GM21367 (cell line): ENCODE data around the gene ARHGAP1.

ENCODE experiments used
- ATAC-seq: cut with Tn5 transposase; IDR thresholded peaks from one replicate; pipeline ENCODE4 v1.9.1; 2021; ENCODE audit not compliant: unreplicated experiment

ARHGAP1 gene

DNA sequence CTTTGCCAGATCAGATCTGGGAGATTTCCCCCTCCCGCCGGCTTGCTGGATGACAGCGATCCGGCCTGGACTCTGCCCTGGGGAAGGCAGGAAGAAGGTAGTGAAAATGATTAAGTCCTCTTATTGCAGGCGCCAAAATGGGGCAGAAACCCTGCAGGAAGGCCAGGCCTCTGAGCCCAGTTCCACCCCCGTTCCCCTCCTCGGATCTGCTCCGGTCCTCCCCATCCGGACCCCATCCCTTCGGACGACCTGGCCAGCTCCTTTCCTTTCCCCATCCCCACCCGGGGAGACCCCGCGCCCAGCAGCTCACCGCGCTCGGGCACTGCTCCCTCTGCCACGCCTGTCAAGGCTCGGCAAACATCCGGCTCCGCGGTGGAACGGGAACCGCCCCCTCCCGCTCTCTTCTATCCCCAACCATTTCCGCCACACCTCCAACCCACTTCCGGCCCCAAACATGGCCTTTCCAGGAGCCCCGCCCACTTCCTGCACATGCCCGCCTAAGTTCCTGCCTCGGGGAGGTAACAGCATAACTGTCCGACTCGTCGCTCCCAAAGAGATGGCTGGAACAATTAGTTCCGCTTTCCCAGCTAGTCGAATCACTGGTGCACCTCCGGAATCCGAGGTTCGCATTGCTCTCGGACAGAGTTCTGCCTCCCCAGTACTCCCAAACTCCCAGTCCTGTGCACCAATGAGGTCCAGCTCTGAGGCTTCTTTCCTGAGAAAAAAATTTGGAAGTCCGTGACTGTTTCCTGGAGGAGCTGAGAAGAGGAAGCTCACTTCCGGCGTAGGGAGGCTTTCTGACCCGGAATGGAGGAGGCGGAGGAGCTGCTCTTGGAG lies at the start of gene ARHGAP1, which contains the start of gene ZNF408:
Gene ARHGAP1 (minus strand): TSS at position 379 of the 837 bp plus-strand sequence. CDS start 4,512 bp downstream, outside the sequence.
Gene ZNF408 (plus strand): TSS at position 791 of the 837 bp plus-strand sequence. CDS start 17 bp downstream, at position 808.
- ATAC-seq = peak; percentile 87

DNA sequence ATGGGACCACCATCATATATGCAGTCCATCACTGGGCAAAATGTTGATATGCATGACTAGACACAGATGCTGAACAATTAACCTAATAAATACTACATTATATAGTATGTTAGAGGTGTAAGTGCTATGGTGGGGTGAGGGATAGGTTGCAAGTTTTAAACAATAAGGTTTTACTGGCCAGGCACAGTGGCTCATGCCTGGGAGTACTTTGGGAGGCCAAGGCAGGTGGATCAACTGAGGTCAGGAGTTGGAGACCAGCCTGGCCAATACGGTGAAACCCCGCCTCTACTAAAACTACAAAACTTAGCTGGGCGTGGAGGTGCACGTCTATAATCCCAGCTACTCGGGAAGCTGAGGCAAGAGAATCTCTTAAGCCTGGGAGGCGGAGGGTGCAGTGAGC lies 46.7 kb upstream of the ARHGAP1 start:
- no peak for ATAC-seq

DNA sequence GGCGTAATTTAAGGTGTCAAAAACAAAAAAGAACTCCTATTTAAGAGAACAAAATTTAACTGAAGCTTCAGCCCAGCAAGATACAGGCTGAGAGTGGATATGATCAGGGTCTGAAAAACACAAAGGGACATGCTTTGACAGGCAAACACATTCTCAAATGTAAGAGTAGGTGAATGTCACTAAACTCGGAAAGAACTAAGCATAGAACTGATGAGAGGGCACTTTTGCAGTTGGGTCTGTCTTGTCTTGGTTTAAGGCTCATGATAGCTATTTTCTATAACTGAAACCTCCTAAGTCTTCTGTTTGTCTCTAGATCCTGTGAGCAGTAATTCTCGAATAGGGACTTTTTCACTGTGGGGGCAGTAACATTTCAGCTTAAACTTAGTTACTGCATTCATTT lies 45.6 kb upstream of the ARHGAP1 start:
- ATAC-seq = no peak

DNA sequence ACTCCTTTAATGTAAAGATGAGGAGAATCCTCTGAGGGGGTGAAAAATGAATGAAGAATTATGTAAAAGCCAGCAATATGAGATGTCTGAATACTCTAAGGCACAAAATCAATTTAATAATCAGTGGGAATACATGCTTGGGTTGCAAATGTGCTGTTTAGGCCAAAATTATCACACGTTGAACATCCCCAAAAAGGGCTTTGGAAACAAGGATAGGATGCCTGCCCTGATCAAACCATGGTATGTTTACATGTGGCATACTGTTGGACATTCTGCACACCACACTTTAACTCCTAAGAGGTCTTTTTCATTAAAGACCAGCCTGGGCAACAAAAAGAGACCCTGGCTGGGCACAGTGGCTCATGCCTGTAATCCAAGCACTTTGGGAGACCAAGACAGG lies 44.9 kb upstream of the ARHGAP1 start:
- no peak for ATAC-seq

DNA sequence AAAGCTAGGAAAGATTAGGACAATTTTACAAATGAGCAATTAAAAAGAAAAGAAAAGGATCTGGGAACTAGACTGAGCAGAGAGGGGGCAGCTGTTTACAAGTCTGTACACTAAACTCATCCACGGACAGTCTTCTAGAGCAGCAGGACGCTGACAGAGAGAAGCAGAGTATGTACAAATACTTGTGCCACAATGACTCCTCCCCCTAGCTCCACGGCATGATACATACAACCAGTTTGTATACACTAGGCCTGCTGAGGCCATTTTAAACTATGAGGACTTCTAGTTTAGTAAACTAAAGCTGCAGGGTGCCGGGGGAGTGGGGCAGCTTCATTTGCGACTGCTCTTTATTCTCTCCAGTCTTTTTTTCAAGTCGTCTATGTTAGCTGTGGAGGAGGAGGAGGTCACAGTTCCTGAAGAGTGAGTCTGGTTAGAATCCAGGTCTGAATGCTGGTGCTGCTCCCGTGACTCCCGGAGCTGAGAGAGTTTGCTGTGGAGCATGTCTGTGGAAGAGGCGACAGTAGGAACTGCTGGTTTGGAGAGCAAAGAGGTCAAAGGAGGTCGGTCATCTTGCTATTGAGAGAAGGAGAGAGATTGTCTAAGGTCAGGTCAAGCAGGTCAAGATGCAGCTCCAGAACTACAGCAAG lies 43.4 kb upstream of the ARHGAP1 start:
- ATAC-seq = no peak

DNA sequence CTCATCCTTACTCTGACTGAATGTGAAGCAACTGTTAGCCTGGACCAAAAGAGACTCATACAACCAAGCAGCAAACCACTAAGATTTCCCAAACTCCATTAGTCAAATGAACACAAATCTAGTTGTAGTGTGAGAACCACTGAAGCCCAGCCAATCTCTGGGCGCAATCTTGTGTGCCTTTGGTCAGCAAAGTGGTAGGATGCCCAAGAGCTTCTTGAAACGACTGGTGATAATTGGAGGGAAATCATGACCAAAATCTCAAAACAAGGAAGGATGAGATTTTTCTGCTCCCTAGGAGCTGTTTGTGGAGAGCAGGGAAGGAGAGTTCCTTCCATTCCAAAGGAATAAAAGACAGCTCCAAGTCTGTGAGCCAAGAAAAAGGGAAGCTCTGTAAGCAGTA lies 42.6 kb upstream of the ARHGAP1 start:
- no peak for ATAC-seq

DNA sequence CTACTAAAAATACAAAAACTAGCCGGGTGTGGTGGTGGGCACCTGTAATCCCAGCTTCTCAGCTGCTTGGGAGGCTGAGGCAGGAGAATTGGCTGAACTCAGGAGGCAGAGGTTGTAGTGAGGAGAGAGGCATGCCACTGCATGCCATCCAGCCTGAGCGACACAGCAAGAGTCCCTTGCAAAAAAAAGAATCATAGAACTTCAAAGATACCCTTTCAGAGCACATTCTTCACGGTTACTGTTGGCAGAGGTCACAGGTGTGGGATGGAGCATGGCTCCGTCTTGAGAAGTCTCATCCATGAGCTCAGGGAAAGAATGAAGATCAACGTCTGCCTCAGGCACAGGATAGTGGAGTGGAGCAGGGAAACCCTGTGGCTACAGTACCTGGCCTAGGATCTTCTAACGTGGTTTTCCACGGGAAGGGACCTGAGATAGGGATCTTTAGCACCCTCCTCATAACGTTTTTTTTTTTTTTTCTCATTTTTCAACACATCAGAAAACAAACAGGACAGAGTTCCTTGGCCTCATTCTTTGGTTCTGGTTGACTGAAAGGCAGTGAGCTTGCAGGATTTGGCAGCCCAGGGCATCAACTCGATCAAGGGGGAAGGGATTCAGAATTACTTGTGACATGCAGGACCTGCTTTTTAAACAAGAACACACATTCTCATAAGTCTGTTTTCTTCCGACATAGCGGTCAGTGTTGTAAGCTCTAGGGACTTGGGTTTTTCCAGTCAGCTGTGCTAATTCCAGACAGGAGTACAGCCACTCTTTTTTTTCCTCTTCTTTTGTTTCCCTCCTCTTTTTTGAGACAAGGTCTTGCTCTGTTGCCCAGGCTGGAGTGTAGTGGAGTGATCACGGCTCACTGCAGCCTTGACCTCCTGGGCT lies 41.4 kb upstream of the ARHGAP1 start:
- no peak for ATAC-seq

DNA sequence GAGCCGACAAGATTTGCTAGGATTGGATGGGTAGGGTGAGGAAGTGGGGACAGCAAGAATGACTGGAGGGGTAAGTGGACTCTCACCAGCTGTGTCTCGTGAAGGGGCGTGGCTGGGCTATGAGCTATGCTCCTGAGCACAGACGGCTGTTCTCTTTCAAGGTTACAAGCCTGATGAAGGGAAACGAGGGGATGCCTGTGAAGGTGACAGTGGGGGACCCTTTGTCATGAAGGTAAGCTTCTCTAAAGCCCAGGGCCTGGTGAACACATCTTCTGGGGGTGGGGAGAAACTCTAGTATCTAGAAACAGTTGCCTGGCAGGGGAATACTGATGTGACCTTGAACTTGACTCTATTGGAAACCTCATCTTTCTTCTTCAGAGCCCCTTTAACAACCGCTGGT lies 38.5 kb upstream of the ARHGAP1 start:
- ATAC-seq = no peak

DNA sequence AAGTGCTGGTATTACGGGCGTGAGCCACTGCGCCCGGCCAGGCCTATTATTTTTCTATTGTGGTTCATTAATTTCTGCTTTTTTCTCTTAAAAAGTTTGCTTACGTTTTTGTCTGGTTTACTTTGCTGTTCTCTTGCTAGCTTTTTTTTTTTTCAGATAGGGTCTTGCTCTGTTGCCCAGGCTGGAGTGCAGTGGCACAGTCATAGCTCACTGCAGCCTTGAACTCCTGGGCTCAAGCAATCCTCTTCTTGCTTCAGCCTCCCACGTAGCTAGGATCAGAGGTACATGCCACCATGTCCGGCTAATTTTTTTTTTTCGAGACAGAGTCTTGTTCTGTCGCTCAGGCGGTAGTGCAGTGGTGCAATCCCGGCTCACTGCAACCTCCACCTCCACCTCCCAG lies 37.3 kb upstream of the ARHGAP1 start:
- no peak for ATAC-seq

DNA sequence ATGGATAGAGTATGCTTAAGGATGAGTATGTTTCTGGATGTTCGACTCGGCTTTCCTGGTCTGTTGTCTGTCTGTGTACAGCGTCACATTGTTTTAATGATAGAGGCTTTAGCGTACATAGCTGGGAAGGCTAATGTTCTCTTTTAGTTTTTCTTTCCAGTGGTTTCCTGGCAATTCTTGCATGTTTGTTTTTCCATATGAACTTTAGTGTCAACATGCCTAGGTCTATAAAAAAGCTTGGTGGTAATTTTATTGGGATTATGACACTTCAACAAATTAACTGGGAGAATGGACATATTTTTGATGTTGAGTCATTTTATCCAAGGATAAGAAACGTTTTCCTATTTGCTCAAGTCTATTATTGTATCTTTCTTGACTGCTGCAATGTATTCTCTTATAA lies 36.2 kb upstream of the ARHGAP1 start:
- ATAC-seq = no peak

DNA sequence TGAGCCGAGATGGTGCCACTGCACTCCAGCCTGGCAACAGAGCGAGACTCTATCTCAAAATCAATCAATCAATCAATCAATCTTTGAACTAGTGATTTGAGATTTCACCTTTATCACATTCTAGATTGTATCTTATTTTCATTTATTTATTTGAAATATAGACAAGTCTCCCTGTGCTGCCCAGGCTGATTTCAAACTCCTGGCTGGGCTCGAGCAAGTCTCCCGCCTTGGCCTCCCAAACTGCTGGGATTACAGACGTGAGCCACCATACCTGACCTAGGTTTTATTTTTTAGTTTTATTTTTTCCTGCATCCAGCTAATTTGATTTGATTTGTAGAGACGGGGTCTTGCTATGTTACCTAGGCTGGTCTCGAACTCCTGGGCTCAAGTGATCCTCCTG lies 35.7 kb upstream of the ARHGAP1 start:
- ATAC-seq = no peak

DNA sequence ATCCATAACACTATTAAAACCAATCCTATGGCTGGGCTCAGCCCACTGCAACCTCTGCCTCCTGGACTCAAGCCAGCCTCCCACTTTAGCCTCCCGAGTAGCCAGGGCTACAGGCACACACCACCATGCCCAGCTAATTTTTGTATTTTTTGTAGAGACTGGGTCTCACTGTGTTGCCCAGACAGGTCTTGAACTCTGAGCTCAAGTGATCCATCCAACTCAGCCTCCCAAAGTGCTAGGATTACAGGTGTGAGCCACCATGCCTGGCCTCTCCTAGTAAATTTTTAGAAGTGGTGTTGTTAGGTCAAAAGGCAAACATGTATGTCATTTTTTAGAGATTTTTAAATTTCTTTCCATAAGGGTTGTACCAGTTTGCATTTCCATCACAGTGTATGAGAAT lies 32.8 kb upstream of the ARHGAP1 start:
- ATAC-seq = no peak

DNA sequence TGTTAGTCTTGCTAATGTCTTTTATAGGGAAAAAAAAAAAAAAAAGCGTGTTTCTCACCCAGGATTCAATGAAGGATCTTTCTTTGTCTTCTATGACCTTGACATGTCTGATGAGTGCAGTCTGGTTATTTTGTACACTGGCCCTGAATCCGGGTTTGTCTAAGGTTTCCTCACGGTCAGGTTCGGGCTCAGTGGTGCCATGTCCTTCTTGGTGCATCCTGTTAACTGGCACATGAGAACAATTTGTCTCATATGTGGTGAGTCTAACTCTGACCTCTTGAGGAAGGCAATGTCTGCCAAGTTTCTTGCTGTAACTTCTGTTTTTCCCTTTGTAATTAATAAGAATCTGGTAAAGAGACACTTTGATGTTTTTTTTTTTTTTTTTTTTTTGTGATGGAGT lies 31.1 kb upstream of the ARHGAP1 start:
- ATAC-seq = no peak

DNA sequence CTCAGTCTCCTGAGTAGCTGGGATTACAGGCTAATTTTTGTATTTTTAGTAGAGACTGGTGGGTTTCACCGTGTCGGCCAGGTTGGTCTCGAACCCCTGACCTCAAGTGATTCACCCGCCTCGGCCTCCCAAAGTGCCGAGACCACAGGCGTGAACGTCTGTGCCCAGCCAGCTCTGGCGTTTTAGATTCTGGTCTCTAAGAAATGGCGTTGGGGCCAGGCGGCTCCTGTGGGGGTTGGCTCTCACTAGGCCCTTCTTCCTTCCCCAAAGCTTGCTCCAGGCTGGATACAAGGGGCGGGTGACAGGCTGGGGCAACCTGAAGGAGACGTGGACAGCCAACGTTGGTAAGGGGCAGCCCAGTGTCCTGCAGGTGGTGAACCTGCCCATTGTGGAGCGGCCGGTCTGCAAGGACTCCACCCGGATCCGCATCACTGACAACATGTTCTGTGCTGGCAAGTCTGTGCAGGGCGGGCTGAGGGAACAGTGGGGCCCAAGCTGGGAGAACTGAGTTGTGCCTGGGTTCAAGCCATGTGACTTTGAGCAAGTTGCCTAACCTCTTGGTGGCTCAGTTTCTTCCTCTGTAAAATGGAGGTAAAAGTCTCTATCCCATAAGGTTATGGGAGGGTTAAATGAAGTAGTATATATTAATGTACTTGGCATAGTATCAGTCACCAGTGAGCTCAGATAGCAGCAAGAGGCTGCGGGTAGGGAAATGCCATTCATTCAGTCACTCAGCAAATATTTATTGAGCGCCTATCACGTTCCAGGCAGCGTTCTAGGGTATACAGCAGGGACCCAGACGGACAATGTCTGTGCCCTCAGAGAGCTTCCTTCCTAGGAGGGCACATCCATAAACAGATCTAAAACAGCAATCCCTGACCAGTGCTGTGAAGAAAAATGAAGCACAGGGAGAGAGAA lies 28.9 kb upstream of the ARHGAP1 start:
- no peak for ATAC-seq

DNA sequence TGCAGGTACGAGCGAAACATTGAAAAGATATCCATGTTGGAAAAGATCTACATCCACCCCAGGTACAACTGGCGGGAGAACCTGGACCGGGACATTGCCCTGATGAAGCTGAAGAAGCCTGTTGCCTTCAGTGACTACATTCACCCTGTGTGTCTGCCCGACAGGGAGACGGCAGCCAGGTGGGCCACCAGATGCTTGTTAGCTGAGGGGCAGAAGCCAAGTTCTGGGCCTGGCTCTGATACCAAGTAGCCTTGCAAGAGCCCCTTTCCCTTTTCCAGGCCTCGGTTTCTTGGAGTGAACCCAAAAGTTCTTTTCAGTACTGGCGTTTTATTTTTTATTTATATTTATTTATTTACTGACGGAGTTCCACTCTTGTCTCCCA lies 28.2 kb upstream of the ARHGAP1 start:
- ATAC-seq = no peak

DNA sequence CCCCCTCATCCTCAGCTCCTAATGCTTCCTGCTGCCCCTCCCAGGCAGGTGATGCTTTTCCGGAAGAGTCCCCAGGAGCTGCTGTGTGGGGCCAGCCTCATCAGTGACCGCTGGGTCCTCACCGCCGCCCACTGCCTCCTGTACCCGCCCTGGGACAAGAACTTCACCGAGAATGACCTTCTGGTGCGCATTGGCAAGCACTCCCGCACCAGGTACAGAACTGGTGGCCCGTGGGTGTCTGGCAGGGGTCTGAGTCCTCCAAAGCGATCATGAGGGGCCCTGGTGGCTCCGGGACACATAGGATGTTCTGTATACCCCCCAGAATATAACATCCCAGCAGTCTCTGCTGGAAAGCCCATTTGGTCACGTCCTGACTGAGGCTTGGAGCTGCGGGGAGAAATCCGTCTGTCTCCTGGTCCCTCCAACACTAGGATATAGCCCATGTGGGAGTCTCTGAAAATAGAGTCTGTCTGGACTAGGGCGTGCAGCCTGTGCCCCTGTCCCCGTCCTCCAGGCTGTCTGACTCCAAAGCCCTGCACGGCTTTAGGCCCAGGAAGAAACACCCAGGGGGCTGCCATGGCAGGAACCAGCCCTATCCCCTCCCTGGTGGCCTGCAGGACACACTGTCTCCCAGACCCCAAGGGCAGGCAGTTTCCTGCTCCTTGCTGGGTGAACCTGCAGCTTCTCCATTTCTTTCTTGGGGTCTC lies 27.7 kb upstream of the ARHGAP1 start:
- no peak for ATAC-seq

DNA sequence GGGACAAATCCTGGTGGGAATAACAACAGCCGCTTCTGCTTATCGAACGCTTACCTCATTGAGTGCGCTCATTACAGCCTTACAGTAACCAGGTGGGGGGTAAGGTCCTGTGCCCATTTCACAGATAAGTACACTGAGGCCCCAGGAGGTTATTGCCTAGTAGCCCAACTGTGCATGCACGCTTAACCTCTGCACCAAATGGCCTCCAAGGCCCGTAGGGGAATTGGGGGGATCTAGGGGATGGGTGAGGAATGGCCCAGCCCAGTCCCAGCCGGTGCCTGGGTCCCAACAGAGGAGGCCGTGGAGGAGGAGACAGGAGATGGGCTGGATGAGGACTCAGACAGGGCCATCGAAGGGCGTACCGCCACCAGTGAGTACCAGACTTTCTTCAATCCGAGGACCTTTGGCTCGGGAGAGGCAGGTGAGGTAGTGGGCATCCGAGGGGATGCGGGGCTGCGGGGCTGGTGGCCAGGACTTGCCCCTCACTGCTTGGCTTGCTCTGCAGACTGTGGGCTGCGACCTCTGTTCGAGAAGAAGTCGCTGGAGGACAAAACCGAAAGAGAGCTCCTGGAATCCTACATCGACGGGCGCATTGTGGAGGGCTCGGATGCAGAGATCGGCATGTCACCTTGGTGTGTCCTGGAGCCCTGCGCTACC lies 25.9 kb upstream of the ARHGAP1 start:
- no peak for ATAC-seq

DNA sequence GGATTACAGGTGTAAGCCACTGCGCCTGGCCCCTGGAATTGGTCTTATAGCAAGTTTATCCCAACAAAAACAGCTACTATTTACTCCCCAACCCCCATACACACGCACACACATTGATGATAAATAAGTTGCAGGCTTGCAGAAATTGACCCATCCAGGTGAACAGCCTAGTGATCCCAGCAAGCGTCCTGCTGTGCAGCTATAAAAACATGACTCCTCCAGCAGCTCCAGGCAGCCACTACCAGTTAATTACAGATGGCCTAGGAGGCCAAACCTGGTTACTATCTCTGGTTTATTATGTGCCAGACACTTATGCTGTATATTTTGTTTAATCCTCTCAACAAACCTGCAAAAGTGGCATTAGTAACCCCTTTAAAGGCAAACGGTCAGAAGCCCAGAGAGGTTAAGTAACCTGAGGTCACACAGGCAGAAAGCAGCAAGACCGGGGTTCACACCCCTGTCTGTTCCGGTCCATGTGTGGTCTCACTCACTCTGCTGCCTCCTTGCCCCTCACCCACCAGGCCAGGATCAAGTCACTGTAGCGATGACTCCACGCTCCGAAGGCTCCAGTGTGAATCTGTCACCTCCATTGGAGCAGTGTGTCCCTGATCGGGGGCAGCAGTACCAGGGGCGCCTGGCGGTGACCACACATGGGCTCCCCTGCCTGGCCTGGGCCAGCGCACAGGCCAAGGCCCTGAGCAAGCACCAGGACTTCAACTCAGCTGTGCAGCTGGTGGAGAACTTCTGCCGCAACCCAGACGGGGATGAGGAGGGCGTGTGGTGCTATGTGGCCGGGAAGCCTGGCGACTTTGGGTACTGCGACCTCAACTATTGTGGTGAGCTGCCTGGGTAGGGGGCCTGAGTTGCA lies 25.2 kb upstream of the ARHGAP1 start:
- no peak for ATAC-seq
